Stimulated activated CD8-positive, alpha-beta memory T cell treated with anti-CD3 and anti-CD28 coated beads, Interleukin-12 subunit alpha, Interleukin-12 subunit beta, amount 100 ng/mL, for 24 hours (primary cell): ENCODE results near the gene CDK5RAP2.

Source experiments
- DNase-seq: peaks from one replicate; pipeline ENCODE4 v3.0.0-alpha.2; 2020; ENCODE audit errors: extremely low read depth

CDK5RAP2 gene

GRCh38 chr9:120436446-120436845 lies 143.5 kb downstream of the CDK5RAP2 start:
- no peak for DNase-seq

GRCh38 chr9:120435091-120435490 lies 144.9 kb downstream of the CDK5RAP2 start:
- no peak for DNase-seq

- DNase-seq = no peak
Observed at GRCh38 chr9:120434532-120434931, 145.4 kb downstream of the CDK5RAP2 start.

DNA sequence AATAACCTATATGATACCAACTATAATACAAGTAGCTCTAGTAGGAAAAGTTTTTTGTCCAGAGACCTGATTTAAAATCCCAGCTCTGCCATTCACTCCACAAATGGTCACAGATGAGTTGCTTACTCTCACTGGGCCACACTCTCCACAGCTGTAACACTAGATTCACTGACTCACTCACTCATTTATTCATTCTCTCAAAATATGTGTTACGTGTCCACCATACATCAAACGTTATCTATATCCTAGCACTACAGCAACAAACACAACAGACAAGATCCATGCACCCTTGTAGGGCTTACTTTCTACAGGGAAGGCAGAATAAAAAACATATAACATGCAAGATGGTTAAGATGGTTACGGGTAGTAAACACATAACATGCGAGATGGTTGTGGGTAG lies 146.3 kb downstream of the CDK5RAP2 start:
- DNase-seq = no peak

- DNase-seq = no peak
Observed at GRCh38 chr9:120432600-120432999, 147.4 kb downstream of the CDK5RAP2 start.

GRCh38 chr9:120431268-120431667 lies 148.7 kb downstream of the CDK5RAP2 start:
- no peak for DNase-seq

DNA sequence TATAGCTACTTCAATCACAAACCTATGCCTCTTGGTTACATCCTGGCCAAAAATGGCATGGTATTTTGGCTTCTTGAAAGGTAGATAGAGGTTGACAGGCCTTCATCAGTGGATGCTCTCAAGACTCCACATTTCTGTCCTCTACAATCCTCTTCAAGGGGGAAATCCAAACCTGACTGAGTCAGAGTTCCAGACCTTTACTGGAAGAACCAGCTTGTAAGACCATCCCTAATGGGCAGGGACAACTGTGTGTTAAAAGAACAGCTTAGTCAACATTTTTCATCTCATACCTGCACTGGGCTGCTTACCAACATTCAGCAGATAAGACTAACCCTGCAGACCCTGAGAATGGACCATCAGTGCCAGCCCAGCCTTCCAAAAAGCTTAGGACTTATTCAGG lies 155.7 kb downstream of the CDK5RAP2 start:
- DNase-seq = no peak

- DNase-seq = no peak
Observed at GRCh38 chr9:120423812-120424211, 156.2 kb downstream of the CDK5RAP2 start.

DNA sequence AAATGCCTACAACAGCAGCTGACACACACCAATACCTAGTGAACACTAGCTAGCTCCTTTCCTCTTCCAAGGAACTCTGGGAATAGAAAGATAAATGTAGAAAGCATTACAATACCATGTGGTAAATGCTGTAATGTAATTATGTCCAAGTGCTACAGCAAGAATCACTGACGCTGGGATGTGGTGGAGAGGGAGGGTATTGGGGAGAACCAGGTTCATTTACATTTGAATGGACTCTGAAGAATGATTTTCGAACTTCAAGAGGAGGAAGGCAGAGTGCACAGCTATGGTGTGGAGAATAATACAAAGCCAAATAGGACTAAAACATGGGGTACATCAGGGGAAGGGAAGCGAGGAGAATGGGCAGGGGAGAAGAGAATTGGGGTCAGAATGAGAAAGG lies 158.0 kb downstream of the CDK5RAP2 start:
- no peak for DNase-seq

GRCh38 chr9:120418315-120418714 lies 161.7 kb downstream of the CDK5RAP2 start:
- DNase-seq = no peak

- DNase-seq = no peak
Observed at GRCh38 chr9:120416781-120417427, 163.1 kb downstream of the CDK5RAP2 start.

DNA sequence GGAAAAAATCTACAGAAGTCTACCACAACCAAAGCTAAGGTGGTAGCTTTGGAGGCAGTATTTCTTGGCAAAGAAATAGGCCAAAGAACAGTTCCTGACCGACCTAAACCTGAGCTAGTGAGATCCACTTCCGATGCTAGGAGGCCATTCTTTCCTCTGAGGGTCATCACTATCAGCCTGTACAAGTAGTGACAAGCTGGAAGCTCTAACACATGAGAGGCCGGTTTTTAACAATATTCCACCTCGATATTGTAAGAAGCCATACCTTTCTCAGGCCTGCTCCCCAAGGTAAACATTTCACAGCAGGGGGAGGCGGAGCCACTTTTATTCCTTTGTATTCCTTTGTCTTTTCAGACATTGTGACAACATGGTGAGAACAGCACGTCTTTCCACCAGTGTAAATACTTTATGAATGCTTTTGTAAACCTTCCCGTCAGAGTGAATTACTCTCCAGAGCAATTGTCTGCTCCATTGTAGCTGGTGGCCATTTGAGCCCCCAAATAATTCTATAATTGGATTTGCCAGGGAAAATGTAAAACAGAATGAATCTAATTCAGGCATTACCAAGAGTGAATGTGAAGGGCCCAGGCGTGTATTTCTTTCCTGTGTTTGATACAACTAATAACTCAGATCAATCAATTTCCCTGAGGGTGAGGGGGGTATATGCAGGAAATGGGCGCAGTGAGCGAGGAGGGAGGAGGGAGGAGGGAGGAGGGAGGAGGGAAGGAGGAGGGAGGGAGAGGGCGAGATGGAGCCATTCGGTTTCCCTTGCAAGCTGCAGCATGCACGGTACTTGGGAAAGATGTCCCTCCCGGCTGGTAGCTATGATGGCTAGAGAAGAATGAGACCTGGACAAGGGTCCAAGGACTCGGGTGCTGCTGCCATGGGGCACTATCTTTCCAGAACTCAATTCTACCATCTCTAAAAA lies 166.6 kb downstream of the CDK5RAP2 start:
- no peak for DNase-seq

DNA sequence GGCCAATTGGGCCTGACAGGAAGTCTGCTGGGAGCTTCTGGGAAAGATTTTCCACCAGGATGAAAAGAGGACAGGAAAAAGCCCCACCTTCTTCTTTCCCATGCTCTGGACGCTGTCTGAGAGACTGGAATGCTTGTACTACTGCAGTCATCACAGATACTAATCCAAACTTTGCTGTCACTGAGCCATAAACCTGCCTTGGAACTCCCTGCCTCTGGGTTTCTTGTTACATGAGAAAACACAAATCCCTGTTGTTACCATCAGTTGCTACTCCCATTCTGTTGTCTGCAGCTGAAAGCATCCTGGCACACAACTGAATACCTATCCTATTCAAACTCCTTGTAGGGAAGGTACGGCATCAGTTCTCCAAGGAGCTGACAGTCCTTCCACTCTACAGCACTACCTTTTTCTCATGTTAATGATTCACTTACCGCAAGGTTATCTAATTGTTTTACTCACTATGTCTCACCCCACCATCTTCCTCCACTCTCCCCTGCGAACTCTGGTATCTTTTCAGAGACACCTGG lies 167.5 kb downstream of the CDK5RAP2 start:
- DNase-seq = no peak

DNA sequence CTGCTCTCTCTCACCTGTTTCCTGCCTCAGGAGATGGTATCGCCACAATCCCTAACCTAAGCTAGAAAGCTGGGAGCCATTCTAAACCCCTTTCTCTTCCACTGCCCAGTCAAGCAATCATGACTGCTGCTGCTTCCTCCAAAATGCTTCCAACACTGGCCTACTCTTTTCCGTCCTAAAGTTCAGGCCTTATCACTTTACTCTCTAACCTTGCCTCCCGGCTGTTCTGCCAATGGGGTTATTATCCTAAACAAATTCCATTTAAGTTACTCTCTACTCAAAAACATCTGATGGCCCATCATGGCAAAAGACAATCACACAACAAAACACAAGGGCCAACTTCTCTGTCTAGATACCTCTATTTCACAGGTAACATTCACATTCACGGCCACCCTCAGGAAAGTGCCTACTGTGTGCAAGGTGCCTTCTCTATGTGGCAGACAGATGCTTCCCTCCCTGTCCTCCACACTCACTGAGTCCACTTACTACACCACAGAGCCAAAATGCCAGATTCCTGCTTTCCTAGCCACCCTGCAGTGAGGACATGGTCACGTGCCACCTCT lies 168.0 kb downstream of the CDK5RAP2 start:
- DNase-seq = no peak

GRCh38 chr9:120410925-120411501 lies 169.0 kb downstream of the CDK5RAP2 start:
- DNase-seq = no peak

DNA sequence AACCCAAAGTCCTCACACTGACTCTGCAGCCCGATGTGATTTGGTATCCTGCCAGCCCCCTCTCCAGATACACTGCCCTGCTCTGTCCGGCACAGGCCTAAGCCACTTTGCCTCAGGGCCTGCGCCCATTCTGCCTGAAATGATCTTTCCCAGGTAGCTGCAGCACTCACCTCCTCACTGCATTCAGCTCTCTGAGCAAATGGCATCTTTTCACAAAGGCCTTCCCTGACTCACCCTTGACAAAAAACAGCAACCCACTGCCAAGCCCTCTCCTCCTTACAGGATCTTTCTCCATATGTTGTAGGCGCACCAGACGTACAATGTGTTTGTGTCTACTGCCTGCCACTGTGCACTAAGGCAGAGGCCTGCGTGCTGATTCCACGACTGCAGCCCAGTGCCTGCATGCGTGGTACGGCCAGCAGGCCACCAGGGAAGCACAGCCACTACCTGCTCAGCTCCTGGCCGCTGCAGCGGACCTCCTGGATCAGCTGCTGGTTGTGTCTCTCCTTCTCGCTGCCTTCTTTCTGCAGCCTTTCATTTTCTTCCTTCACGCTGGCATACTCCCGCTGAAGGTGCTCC lies 171.2 kb downstream of the CDK5RAP2 start:
- no peak for DNase-seq

GRCh38 chr9:120405860-120406259 lies 174.1 kb downstream of the CDK5RAP2 start:
- no peak for DNase-seq

GRCh38 chr9:120405134-120405533 lies 174.8 kb downstream of the CDK5RAP2 start:
- DNase-seq = no peak

GRCh38 chr9:120403543-120403856 lies 176.5 kb downstream of the CDK5RAP2 start:
- no peak for DNase-seq

DNA sequence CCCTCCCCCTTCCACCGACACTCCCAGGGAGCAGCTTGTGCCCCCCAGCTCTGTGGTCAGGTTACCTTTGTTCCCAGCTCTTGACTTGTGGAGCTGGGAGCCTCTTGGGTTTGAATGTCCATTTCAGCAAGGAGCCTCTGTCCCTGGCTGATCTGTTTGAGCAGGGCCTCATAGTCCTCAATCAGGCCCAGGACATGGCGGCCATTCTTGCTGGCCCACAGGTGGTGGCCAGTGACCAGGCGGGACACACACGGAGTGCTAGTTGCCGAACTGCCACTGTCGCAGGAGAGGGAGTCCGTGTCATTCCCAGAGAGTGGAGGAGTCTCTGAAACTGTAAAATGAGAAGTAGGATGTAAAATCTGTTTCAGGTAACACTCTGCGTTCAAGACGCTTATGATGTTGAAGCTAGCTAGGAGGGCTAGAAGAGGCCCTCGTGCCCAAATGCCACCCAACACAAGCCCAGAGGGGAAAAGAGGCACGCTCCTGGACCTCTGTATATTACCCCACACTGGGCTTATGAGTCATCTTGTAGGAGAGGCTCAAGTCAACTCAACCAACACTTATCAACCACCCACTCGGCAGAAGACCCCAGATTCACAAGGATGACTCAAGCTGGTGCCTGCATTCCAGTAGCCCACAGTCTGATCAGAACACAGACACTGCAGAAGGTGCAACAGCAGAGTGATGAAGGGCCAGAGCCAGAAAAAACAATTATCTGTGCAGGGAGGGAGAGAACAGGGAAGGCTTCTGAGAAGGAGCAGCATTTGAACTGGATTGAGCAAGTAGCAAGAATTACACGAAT lies 177.0 kb downstream of the CDK5RAP2 start:
- DNase-seq = no peak

DNA sequence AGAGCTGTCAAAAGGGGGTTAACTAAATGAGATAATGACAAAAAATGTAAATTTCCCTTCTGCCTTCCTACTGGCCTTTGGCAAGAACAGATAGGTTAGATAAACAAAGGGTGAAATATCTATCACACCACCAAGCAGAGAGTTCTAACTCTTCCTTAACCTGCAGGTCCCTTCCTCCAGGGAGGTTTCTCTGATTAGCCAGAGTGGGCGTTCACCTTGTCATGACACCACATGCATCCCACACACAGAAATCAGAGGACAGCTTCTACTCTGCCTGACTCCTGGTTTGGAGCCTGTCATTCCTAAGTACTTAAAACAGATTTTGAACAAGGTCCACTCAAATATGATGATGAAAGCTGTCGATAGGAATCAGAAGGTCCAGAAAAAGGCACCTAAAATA lies 180.0 kb downstream of the CDK5RAP2 start:
- no peak for DNase-seq
